Spleen (tissue), 11 donors: ENCODE measurements around the gene GSX1. TPM values are rescaled to one million over a fixed set of nuclear protein-coding genes. Genes with fewer than 3 reads are reported as not detected.

ENCODE experiments used
- DNase-seq: peaks from one replicate; pipeline ENCODE4 v3.0.0-alpha.2; 2020
- H3K27ac ChIP-seq, 8 donors: fragments of 200-600 bp; sonication (generic) in 7 of 8; 1 replicate in 4 of 8; 2 replicates in 4 of 8; pipeline versions ENCODE4 v1.5.0 to v1.8.0; 2016 to 2021; ENCODE audit warnings: inconsistent platforms in 4 of 8, mild to moderate bottlenecking in 4 of 8, moderate library complexity in 1 of 8
- H3K27me3 ChIP-seq, 7 donors: fragments of 200-600 bp; sonication (generic) in 6 of 7; replicated peaks in 1 of 7; 1 replicate in 4 of 7; 2 replicates in 3 of 7; pipeline versions ENCODE4 v1.5.0 to v1.8.0; 2016 to 2021; ENCODE audit warnings: inconsistent platforms in 3 of 7, mild to moderate bottlenecking in 1 of 7
- H3K36me3 ChIP-seq, 6 donors: fragments of 200-600 bp; sonication (generic) in 5 of 6; 1 replicate in 4 of 6; 2 replicates in 2 of 6; pipeline versions ENCODE4 v1.5.0 to v1.8.0; 2016 to 2021; ENCODE audit warnings: inconsistent platforms in 2 of 6
- H3K4me1 ChIP-seq, 6 donors: fragments of 200-600 bp; sonication (generic) in 5 of 6; 1 replicate in 3 of 6; 2 replicates in 3 of 6; pipeline versions ENCODE4 v1.5.0 to v1.8.0; 2016 to 2021; ENCODE audit warnings: inconsistent platforms in 3 of 6
- H3K4me3 ChIP-seq, 8 donors: fragments of 200-600 bp; sonication (generic) in 7 of 8; 1 replicate in 4 of 8; 2 replicates in 4 of 8; pipeline versions ENCODE4 v1.5.0 to v1.8.0; 2016 to 2021; ENCODE audit warnings: inconsistent platforms in 4 of 8, mild to moderate bottlenecking in 4 of 8, moderate library complexity in 2 of 8
- H3K9me3 ChIP-seq, 8 donors: fragments of 200-600 bp; sonication (generic) in 7 of 8; 1 replicate in 4 of 8; 2 replicates in 4 of 8; pipeline versions ENCODE4 v1.5.0 to v1.8.0; 2016 to 2021; ENCODE audit warnings: inconsistent platforms in 4 of 8
- CTCF ChIP-seq, 11 experiments: fragments of 200-600 bp in 7 of 11; fragments of 450-650 bp in 4 of 11; sonication (generic) in 4 of 11; IDR thresholded peaks in 8 of 11; conservative IDR thresholded peaks in 3 of 11; 1 replicate in 7 of 11; 2 replicates in 4 of 11; pipeline versions ENCODE4 v1.4.0 to v1.8.0; 2016 to 2021; ENCODE audit warnings: antibody characterized with exemption in 11 of 11, inconsistent platforms in 4 of 11, mild to moderate bottlenecking in 1 of 11
- POLR2A ChIP-seq, 3 donors: fragments of 450-650 bp; IDR thresholded peaks; one replicate each; pipeline ENCODE4 v1.5.1; 2017; ENCODE audit warnings: antibody characterized with exemption in 3 of 3, mild to moderate bottlenecking in 1 of 3
- POLR2AphosphoS5 ChIP-seq, 3 donors: sonication (generic); formaldehyde crosslinking; IDR thresholded peaks; one replicate each; pipeline ENCODE4 v1.5.1; 2017; ENCODE audit warnings: antibody characterized with exemption in 3 of 3
- WGBS, 5 donors: extraction: QIAGEN DNeasy Blood & Tissue Kit in 3 of 5; methylation state at CpG; one replicate each; pipeline versions ENCODE4 v1.1.5 to v1.1.7; 2013 to 2018; 5-methylcytosine and 5-hydroxymethylcytosine counted together
- intact Hi-C: fragments of 100-400 bp; cut with DNase I; formaldehyde crosslinking; loops from one replicate; pipeline ENCODE4 v1.15.0; 2023; ENCODE audit warnings: low total_unique reads
- polyA plus RNA-seq, 3 donors: library from polyadenylated mRNA; stranded (reverse); fragments of 200-250 nt; gene quantifications; one replicate each; pipeline ENCODE4 v1.2.1, GENCODE V29; 2013
- total RNA-seq, 7 donors: library from RNA; depleted of rRNA in 3 of 7; stranded (reverse); fragments of >200 nt in 3 of 7; fragmentation: NEBNext Ultra II Directional in 4 of 7; extraction: Animal tissue kit (Norgen Biotek cat#: 25700) in 4 of 7; gene quantifications; one replicate each; pipeline versions ENCODE4 v1.1.0 to v1.2.1, GENCODE V29; 2016 to 2021
- donor health status: healthy with polysubstance abuse.
- donor health status: DM: no; HTN: no; CAD: no; lungs with moderate emphysema.
- donor health status: DM: no; HTN: no; CAD: no.
- donor health status: Bipolar disorder and iron deficiency.
- donor health status: healthy.
- donor health status: DM: no; HTN: no; CAD: no.
- donor health status: DM: yes; HTN: yes; CAD: no.

Gene GSX1
- total and polyA plus RNA-seq, 10 donors, result not detected

GRCh38 chr13:27833206-27833605, 40.9 kb downstream of the GSX1 start:
- Histone ChIP-seq H3K27ac (no peak overlapping the region), H3K9me3 (no peaks in the 10 kb centered on the region), H3K36me3 (no peaks in the 10 kb centered on the region), H3K4me1 (peaks cover 0 to 10% (median 7%) of the 10 kb centered on the region in 6 donors), H3K4me3 (no peak overlapping the region), H3K27me3 (peaks cover 0 to 76% (median 19%) of the 10 kb centered on the region in 7 donors)
- intact Hi-C loops, result loop anchor here (10.0 kb wide), 1 partner anchor 122 kb away; no protein-coding TSS in a partner anchor
- no peak for DNase-seq
- 76 to 90% (median 86%) methylated on average over 7 of the region's 7 CpGs for WGBS, 5 donors
- TF ChIP-seq CTCF (IDR thresholded peaks at IDR 0.05 in 8 of 11, conservative IDR thresholded peaks at IDR 0.05 in 3 of 11) (no peak), POLR2AphosphoS5 (IDR thresholded peaks at IDR 0.05) (no peak), POLR2A (IDR thresholded peaks at IDR 0.05) (no peak)

GRCh38 chr13:27834095-27834494, 41.8 kb downstream of the GSX1 start:
- no peak for DNase-seq
- Histone ChIP-seq H3K27me3 (peaks cover 0 to 76% (median 22%) of the 10 kb centered on the region in 7 donors), H3K27ac (no peak overlapping the region), H3K36me3 (no peaks in the 10 kb centered on the region), H3K4me1 (peaks cover 0 to 10% (median 7%) of the 10 kb centered on the region in 6 donors), H3K4me3 (no peak overlapping the region), H3K9me3 (no peaks in the 10 kb centered on the region)
- no peak for TF ChIP-seq POLR2A (IDR thresholded peaks at IDR 0.05)
- no peak for TF ChIP-seq CTCF (IDR thresholded peaks at IDR 0.05 in 8 of 11, conservative IDR thresholded peaks at IDR 0.05 in 3 of 11)
- no peak for TF ChIP-seq POLR2AphosphoS5 (IDR thresholded peaks at IDR 0.05)
- intact Hi-C loops, result loop anchor here (10.0 kb wide), 1 partner anchor 121 kb away; no protein-coding TSS in a partner anchor
- 61 to 79% (median 72%) methylated on average over 6 of the region's 6 CpGs for WGBS, 5 donors

- TF ChIP-seq CTCF (IDR thresholded peaks at IDR 0.05 in 8 of 11, conservative IDR thresholded peaks at IDR 0.05 in 3 of 11), result no peak
- TF ChIP-seq POLR2AphosphoS5 (IDR thresholded peaks at IDR 0.05), result no peak
- no peak for TF ChIP-seq POLR2A (IDR thresholded peaks at IDR 0.05)
- intact Hi-C loops, result loop anchor here (10.0 kb wide), 1 partner anchor 119 kb away; no protein-coding TSS in a partner anchor
- DNase-seq, result no peak
- Histone ChIP-seq H3K27me3 (peaks cover 0 to 66% (median 12%) of the 10 kb centered on the region in 7 donors), H3K4me3 (no peak overlapping the region), H3K4me1 (no peaks in the 10 kb centered on the region), H3K9me3 (no peaks in the 10 kb centered on the region), H3K36me3 (no peaks in the 10 kb centered on the region), H3K27ac (no peak overlapping the region)
- 79 to 95% (median 84%) methylated on average over 3 of the region's 3 CpGs for WGBS, 5 donors
Measured at GRCh38 chr13:27835799-27836198, 43.5 kb downstream of the GSX1 start.

- Histone ChIP-seq H3K4me3 (no peak overlapping the region), H3K36me3 (no peaks in the 10 kb centered on the region), H3K27ac (no peak overlapping the region), H3K4me1 (no peaks in the 10 kb centered on the region), H3K9me3 (peaks cover 0 to 15% (median 5%) of the 10 kb centered on the region in 8 donors), H3K27me3 (peaks cover 0 to 66% (median 12%) of the 10 kb centered on the region in 7 donors)
- no peak for TF ChIP-seq POLR2A (IDR thresholded peaks at IDR 0.05)
- WGBS, 5 donors, result 71 to 86% (median 80%) methylated on average over 8 of the region's 8 CpGs
- intact Hi-C loops, result loop anchor here (10.0 kb wide), 1 partner anchor 115 kb away; no protein-coding TSS in a partner anchor
- DNase-seq, result no peak
Measured at GRCh38 chr13:27839809-27840467, 47.7 kb downstream of the GSX1 start.
